Measurements from ENCODE around the gene PFKFB4.
A peak's percentile ranks its signal among the peaks of the same experiment; 100 is the strongest.
"Not testable (repeated sequence)": the region's sequence is repeated elsewhere in the genome, so short reads cannot be mapped to it uniquely, and the experiment has no call there.

The PFKFB4 gene

GRCh38 chr3:48555949-48556795, 431 bp downstream of the PFKFB4 start:
- DNase-seq = no peak

- no peak for DNase-seq
Measured at GRCh38 chr3:48555231-48555948, 1.2 kb downstream of the PFKFB4 start.

- no peak for DNase-seq
Measured at GRCh38 chr3:48553886-48554845, 2.4 kb downstream of the PFKFB4 start.

GRCh38 chr3:48553361-48553760, 3.2 kb downstream of the PFKFB4 start:
- no peak for DNase-seq

GRCh38 chr3:48552111-48552951, 4.3 kb downstream of the PFKFB4 start:
- no peak for DNase-seq

GRCh38 chr3:48551651-48552050, 5.0 kb downstream of the PFKFB4 start:
- not testable (repeated sequence) for DNase-seq

GRCh38 chr3:48548729-48549705, 7.6 kb downstream of the PFKFB4 start:
- DNase-seq = peak; percentile 77

- no peak for DNase-seq
Measured at GRCh38 chr3:48548126-48548525, 8.5 kb downstream of the PFKFB4 start.

GRCh38 chr3:48546203-48546829, 10.3 kb downstream of the PFKFB4 start:
- no peak for DNase-seq

- no peak for DNase-seq
Measured at GRCh38 chr3:48544141-48544540, 12.5 kb downstream of the PFKFB4 start.

- DNase-seq = peak; percentile 24
Measured at GRCh38 chr3:48543271-48543866, 13.2 kb downstream of the PFKFB4 start.

GRCh38 chr3:48538451-48538850, 18.2 kb downstream of the PFKFB4 start:
- DNase-seq = no peak

- no peak for DNase-seq
Measured at GRCh38 chr3:48536785-48537184, 19.8 kb downstream of the PFKFB4 start.

- no peak for DNase-seq
Measured at GRCh38 chr3:48536116-48536515, 20.5 kb downstream of the PFKFB4 start.

GRCh38 chr3:48535578-48535977, 21.0 kb downstream of the PFKFB4 start:
- DNase-seq = no peak

- DNase-seq = no peak
Measured at GRCh38 chr3:48532977-48533337, 23.6 kb downstream of the PFKFB4 start.

GRCh38 chr3:48532271-48532976, 24.2 kb downstream of the PFKFB4 start:
- DNase-seq = no peak

- not testable (repeated sequence) for DNase-seq
Measured at GRCh38 chr3:48530701-48531100, 25.9 kb downstream of the PFKFB4 start.

GRCh38 chr3:48528754-48529153, 27.8 kb downstream of the PFKFB4 start:
- DNase-seq = no peak

All from GDM1 (cell line).